OCI-LY7 (cell line): ENCODE results near the gene ARPC5. TPM values are rescaled to one million over a fixed set of nuclear protein-coding genes. Genes with fewer than 3 reads are reported as not detected.

Experiments
- BruUV-seq: library from RNA; stranded (reverse); fragments of 400-500 nt; replicated peaks from 2 replicates; lab custom pipeline; 2021; lab: Mats Ljungman, UMichigan
- CTCF ChIA-PET: fragments of 300-600 bp; sonication (Branson Sonifier 250); formaldehyde crosslinking; loops from one replicate; lab custom pipeline; 2022; ENCODE audit warnings: antibody characterized with exemption; ENCODE audit not compliant: unreplicated experiment; lab: Charles Lee
- POLR2A ChIA-PET: fragments of 300-600 bp; sonication (Branson Sonifier 250); formaldehyde crosslinking; loops from one replicate; lab custom pipeline; 2022; ENCODE audit warnings: antibody characterized with exemption; lab: Charles Lee
- DNase-seq: peaks from one replicate; pipeline ENCODE4 v3.0.0-alpha.2; 2015; ENCODE audit warnings: low spot score
- H2AFZ ChIP-seq: fragments of 200-600 bp; sonication (generic), shearing (Covaris generic); 2 replicates; pipeline ENCODE4 v1.6.1; 2014; ENCODE audit warnings: mild to moderate bottlenecking, antibody characterized with exemption, low read length, moderate library complexity
- H3K27ac ChIP-seq: fragments of 200-600 bp; sonication (generic); 2 replicates; pipeline ENCODE4 v1.5.1; 2014; ENCODE audit warnings: mixed run types, low read depth, mild to moderate bottlenecking, moderate library complexity, low read length, inconsistent platforms; ENCODE audit not compliant: poor library complexity, severe bottlenecking
- H3K36me3 ChIP-seq: fragments of 200-600 bp; sonication (generic); 2 replicates; pipeline ENCODE4 v1.6.1; 2014; ENCODE audit warnings: mild to moderate bottlenecking, antibody characterized with exemption, low read length, moderate library complexity, mixed read lengths; ENCODE audit not compliant: insufficient read depth
- H3K4me1 ChIP-seq: fragments of 200-600 bp; sonication (generic); 2 replicates; pipeline ENCODE4 v1.5.1; 2014; ENCODE audit warnings: mild to moderate bottlenecking, low read length; ENCODE audit not compliant: insufficient read depth, poor library complexity, severe bottlenecking
- H3K4me2 ChIP-seq: fragments of 200-600 bp; sonication (generic); 2 replicates; pipeline ENCODE4 v1.6.1; 2014; ENCODE audit warnings: mild to moderate bottlenecking, low read length
- H3K4me3 ChIP-seq: fragments of 200-600 bp; sonication (generic); 2 replicates; pipeline ENCODE4 v1.5.1; 2014; ENCODE audit warnings: mild to moderate bottlenecking, low read depth, low read length; ENCODE audit not compliant: poor library complexity, severe bottlenecking
- H3K79me2 ChIP-seq: fragments of 200-600 bp; sonication (generic); 2 replicates; pipeline ENCODE4 v1.6.1; 2016; ENCODE audit warnings: low read depth, mild to moderate bottlenecking, low read length, moderate library complexity, mixed read lengths; ENCODE audit not compliant: insufficient read depth
- H3K9me2 ChIP-seq: fragments of 200-600 bp; sonication (generic); 2 replicates; pipeline ENCODE4 v1.6.1; 2016; ENCODE audit warnings: mild to moderate bottlenecking, low read length, mixed read lengths; ENCODE audit not compliant: insufficient read depth
- H3K9me3 ChIP-seq: fragments of 200-600 bp; sonication (generic); 2 replicates; pipeline ENCODE4 v1.6.1; 2014; ENCODE audit warnings: mild to moderate bottlenecking, mixed run types, low read length, mixed read lengths
- H4K20me1 ChIP-seq: fragments of 200-600 bp; sonication (generic); 2 replicates; pipeline ENCODE4 v1.6.1; 2014; ENCODE audit warnings: mild to moderate bottlenecking, antibody characterized with exemption, low read length, moderate library complexity, mixed read lengths; ENCODE audit not compliant: insufficient read depth
- CTCF ChIP-seq: fragments of 200-600 bp; sonication (generic); conservative IDR thresholded peaks from 2 replicates; pipeline ENCODE4 v1.5.1; 2014; ENCODE audit warnings: mild to moderate bottlenecking, antibody characterized with exemption, low read length, moderate library complexity, mixed read lengths
- EZH2phosphoT487 ChIP-seq: fragments of 200-600 bp; sonication (generic); IDR thresholded peaks from 2 replicates; pipeline ENCODE4 v1.6.1; 2018; ENCODE audit warnings: low read depth, borderline replicate concordance, mild to moderate bottlenecking, mixed run types, antibody characterized with exemption, low read length, moderate library complexity, mixed read lengths
- intact Hi-C: fragments of 100-400 bp; cut with micrococcal nuclease; formaldehyde crosslinking; loops from one replicate; pipeline ENCODE4 v1.10.0; 2022; ENCODE audit not compliant: unreplicated experiment
- total RNA-seq, 2 experiments: library from RNA; depleted of rRNA in 1 of 2; stranded (reverse); fragments of >200 nt in 1 of 2; shearing (Covaris generic) in 1 of 2; gene quantifications; 2 replicates each; pipeline ENCODE4 v1.2.3, GENCODE V29; 2014 to 2022

Gene ARPC5
- total RNA-seq, 2 experiments from 2014 or later: 116 to 132 TPM

- Histone ChIP-seq H3K4me3 (no peak within 1 kb of the TSS), H3K9me3 (no peaks in the 10 kb centered on the region), H3K36me3 (no peaks in the 10 kb centered on the region), H3K27ac (no peak within 1 kb of the TSS), H3K4me1 (no peaks in the 10 kb centered on the region), H3K9me2 (no peaks in the 10 kb centered on the region), H2AFZ (no peak within 1 kb of the TSS), H3K4me2 (no peak within 1 kb of the TSS), H4K20me1 (no peaks in the 10 kb centered on the region), H3K79me2 (no peaks in the 10 kb centered on the region)
- ChIA-PET POLR2A (interaction anchor here (0.5 to 0.6 kb wide), 2 partner anchors 11 to 70 kb away, joined by 4 to 5 read pairs; no protein-coding TSS in a partner anchor), CTCF (interaction anchor here (1.7 kb wide), 1 partner anchor 32 kb away, joined by 9 read pairs; no protein-coding TSS in a partner anchor)
- intact Hi-C loops: no loop called here
- TF ChIP-seq EZH2phosphoT487: no peak
- no peak for TF ChIP-seq CTCF
- DNase-seq: no peak
- BruUV-seq: no TSS peak
Observed at GRCh38 chr1:183652547-183653461, 17.2 kb upstream of the ARPC5 start, which contains the start of gene APOBEC4. APOBEC4 (minus strand) TSS chr1:183653316; CDS start chr1:183648781, 4,535 bp downstream.

GRCh38 chr1:183652107-183652506, 16.5 kb upstream of the ARPC5 start:
- Histone ChIP-seq H3K79me2 (no peaks in the 10 kb centered on the region), H3K9me3 (no peaks in the 10 kb centered on the region), H3K4me2 (no peak overlapping the region), H4K20me1 (no peaks in the 10 kb centered on the region), H2AFZ (no peak overlapping the region), H3K4me3 (no peak overlapping the region), H3K36me3 (no peaks in the 10 kb centered on the region), H3K9me2 (no peaks in the 10 kb centered on the region), H3K4me1 (no peaks in the 10 kb centered on the region), H3K27ac (no peak overlapping the region)
- TF ChIP-seq EZH2phosphoT487: no peak
- TF ChIP-seq CTCF: no peak
- POLR2A ChIA-PET: no interaction called here
- BruUV-seq: no TSS peak
- intact Hi-C loops: no loop called here
- no peak for DNase-seq
- CTCF ChIA-PET: no interaction called here

- Histone ChIP-seq H3K79me2 (no peaks in the 10 kb centered on the region), H3K4me1 (no peaks in the 10 kb centered on the region), H4K20me1 (no peaks in the 10 kb centered on the region), H3K27ac (no peak overlapping the region), H3K9me2 (no peaks in the 10 kb centered on the region), H2AFZ (no peak overlapping the region), H3K9me3 (no peaks in the 10 kb centered on the region), H3K36me3 (no peaks in the 10 kb centered on the region), H3K4me2 (no peak overlapping the region), H3K4me3 (no peak overlapping the region)
- CTCF ChIA-PET: no interaction called here
- intact Hi-C loops: no loop called here
- BruUV-seq: no TSS peak
- no peak for DNase-seq
- TF ChIP-seq CTCF (no peak), EZH2phosphoT487 (no peak)
- POLR2A ChIA-PET: no interaction called here
Observed at GRCh38 chr1:183651612-183652011, 16.0 kb upstream of the ARPC5 start.
